ENCODE measurements around the gene KAT14. TPM values are rescaled to one million over a fixed set of nuclear protein-coding genes. Genes with fewer than 3 reads are reported as not detected.

KAT14 gene
- total RNA-seq, 1 experiment from 2014 or later, result 24.1 TPM

DNA sequence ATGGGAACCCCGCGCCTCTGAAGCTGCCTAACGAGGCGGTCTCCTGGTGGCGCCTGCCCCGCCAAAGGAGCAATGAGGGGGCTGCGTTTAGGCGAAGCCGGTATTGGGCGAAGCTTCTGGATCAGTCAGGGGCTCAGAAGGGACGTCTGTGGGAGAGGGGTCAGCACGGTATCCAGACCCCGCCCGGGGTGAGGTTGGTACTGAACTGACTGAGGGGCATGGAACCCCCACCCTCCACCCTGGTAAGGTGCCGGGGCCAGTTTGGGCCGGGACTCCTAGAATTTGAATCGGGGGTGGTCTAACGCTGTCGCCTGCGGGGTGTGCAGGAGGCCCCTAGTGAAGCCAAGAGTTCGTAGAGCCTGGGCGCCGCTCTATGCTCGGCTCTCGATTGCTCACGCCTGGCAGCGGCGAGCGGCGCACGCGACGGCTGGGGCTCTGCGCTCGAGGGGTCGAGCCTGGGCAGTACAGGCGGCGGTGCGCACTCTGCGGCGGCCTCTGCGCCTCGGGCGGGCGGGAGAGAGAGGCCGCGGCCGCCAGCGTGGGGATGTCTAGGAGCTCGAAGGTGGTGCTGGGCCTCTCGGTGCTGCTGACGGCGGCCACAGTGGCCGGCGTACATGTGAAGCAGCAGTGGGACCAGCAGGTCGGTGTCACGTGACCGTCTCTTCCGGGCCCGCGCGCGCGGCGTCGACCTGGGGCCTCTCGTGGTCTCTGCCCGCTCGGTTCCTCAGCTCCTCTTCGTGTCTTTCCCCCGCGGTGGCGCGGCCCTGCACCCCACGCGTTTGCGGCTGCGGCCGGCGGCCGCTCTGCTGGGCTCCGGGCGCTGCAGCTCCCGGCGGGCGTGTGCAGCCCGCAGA, at the start of gene KAT14, which contains the start of gene PET117 (continued):
- TF ChIP-seq, protein P1, sequence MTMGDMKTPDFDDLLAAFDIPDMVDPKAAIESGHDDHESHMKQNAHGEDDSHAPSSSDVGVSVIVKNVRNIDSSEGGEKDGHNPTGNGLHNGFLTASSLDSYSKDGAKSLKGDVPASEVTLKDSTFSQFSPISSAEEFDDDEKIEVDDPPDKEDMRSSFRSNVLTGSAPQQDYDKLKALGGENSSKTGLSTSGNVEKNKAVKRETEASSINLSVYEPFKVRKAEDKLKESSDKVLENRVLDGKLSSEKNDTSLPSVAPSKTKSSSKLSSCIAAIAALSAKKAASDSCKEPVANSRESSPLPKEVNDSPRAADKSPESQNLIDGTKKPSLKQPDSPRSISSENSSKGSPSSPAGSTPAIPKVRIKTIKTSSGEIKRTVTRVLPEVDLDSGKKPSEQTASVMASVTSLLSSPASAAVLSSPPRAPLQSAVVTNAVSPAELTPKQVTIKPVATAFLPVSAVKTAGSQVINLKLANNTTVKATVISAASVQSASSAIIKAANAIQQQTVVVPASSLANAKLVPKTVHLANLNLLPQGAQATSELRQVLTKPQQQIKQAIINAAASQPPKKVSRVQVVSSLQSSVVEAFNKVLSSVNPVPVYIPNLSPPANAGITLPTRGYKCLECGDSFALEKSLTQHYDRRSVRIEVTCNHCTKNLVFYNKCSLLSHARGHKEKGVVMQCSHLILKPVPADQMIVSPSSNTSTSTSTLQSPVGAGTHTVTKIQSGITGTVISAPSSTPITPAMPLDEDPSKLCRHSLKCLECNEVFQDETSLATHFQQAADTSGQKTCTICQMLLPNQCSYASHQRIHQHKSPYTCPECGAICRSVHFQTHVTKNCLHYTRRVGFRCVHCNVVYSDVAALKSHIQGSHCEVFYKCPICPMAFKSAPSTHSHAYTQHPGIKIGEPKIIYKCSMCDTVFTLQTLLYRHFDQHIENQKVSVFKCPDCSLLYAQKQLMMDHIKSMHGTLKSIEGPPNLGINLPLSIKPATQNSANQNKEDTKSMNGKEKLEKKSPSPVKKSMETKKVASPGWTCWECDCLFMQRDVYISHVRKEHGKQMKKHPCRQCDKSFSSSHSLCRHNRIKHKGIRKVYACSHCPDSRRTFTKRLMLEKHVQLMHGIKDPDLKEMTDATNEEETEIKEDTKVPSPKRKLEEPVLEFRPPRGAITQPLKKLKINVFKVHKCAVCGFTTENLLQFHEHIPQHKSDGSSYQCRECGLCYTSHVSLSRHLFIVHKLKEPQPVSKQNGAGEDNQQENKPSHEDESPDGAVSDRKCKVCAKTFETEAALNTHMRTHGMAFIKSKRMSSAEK (CRISPR knock-in tag; IDR thresholded peaks at IDR 0.05; ENCODE audit: borderline replicate concordance), result no peak
- TF ChIP-seq GRHL2 (CRISPR knock-in tag; IDR thresholded peaks at IDR 0.05; ENCODE audit: insufficient replicate concordance, severe bottlenecking), result no peak
- TF ChIP-seq IRF2 (CRISPR knock-in tag; IDR thresholded peaks at IDR 0.05; ENCODE audit: borderline replicate concordance, low read depth), result no peak
- peak; percentile 88 for TF ChIP-seq NFE2L1 (CRISPR knock-in tag; IDR thresholded peaks at IDR 0.05)
- TF ChIP-seq RELA (CRISPR knock-in tag; IDR thresholded peaks at IDR 0.05; ENCODE audit: borderline replicate concordance), result peak; percentile 72; the same call in 1 of the 2 replicates
- no peak for TF ChIP-seq NFATC4 (CRISPR knock-in tag; IDR thresholded peaks at IDR 0.05)
- no peak; the same call in 1 of the 2 replicates for TF ChIP-seq ZNF317 (CRISPR knock-in tag; IDR thresholded peaks at IDR 0.05; ENCODE audit: borderline replicate concordance, low read depth)
- TF ChIP-seq NR1H2 (CRISPR knock-in tag; IDR thresholded peaks at IDR 0.05), result 0 out of 2 replicates have a peak, but pooled peaks have one; percentile 10
- TF ChIP-seq FOXJ3 (CRISPR knock-in tag; IDR thresholded peaks at IDR 0.05; ENCODE audit: borderline replicate concordance), result no peak
- TF ChIP-seq, protein P2, sequence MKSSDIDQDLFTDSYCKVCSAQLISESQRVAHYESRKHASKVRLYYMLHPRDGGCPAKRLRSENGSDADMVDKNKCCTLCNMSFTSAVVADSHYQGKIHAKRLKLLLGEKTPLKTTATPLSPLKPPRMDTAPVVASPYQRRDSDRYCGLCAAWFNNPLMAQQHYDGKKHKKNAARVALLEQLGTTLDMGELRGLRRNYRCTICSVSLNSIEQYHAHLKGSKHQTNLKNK (CRISPR knock-in tag; IDR thresholded peaks at IDR 0.05), result no peak
- TF ChIP-seq, protein P3, sequence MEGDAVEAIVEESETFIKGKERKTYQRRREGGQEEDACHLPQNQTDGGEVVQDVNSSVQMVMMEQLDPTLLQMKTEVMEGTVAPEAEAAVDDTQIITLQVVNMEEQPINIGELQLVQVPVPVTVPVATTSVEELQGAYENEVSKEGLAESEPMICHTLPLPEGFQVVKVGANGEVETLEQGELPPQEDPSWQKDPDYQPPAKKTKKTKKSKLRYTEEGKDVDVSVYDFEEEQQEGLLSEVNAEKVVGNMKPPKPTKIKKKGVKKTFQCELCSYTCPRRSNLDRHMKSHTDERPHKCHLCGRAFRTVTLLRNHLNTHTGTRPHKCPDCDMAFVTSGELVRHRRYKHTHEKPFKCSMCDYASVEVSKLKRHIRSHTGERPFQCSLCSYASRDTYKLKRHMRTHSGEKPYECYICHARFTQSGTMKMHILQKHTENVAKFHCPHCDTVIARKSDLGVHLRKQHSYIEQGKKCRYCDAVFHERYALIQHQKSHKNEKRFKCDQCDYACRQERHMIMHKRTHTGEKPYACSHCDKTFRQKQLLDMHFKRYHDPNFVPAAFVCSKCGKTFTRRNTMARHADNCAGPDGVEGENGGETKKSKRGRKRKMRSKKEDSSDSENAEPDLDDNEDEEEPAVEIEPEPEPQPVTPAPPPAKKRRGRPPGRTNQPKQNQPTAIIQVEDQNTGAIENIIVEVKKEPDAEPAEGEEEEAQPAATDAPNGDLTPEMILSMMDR (IDR thresholded peaks at IDR 0.05), result no peak
- TF ChIP-seq, protein P4, sequence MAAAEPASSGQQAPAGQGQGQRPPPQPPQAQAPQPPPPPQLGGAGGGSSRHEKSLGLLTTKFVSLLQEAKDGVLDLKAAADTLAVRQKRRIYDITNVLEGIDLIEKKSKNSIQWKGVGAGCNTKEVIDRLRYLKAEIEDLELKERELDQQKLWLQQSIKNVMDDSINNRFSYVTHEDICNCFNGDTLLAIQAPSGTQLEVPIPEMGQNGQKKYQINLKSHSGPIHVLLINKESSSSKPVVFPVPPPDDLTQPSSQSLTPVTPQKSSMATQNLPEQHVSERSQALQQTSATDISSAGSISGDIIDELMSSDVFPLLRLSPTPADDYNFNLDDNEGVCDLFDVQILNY (CRISPR knock-in tag; IDR thresholded peaks at IDR 0.05), result peak; percentile 88
- peak; percentile 98 for TF ChIP-seq FOXP1 (CRISPR knock-in tag; IDR thresholded peaks at IDR 0.05; ENCODE audit: borderline replicate concordance)
- TF ChIP-seq, protein P5, sequence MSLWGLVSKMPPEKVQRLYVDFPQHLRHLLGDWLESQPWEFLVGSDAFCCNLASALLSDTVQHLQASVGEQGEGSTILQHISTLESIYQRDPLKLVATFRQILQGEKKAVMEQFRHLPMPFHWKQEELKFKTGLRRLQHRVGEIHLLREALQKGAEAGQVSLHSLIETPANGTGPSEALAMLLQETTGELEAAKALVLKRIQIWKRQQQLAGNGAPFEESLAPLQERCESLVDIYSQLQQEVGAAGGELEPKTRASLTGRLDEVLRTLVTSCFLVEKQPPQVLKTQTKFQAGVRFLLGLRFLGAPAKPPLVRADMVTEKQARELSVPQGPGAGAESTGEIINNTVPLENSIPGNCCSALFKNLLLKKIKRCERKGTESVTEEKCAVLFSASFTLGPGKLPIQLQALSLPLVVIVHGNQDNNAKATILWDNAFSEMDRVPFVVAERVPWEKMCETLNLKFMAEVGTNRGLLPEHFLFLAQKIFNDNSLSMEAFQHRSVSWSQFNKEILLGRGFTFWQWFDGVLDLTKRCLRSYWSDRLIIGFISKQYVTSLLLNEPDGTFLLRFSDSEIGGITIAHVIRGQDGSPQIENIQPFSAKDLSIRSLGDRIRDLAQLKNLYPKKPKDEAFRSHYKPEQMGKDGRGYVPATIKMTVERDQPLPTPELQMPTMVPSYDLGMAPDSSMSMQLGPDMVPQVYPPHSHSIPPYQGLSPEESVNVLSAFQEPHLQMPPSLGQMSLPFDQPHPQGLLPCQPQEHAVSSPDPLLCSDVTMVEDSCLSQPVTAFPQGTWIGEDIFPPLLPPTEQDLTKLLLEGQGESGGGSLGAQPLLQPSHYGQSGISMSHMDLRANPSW (CRISPR knock-in tag; conservative IDR thresholded peaks at IDR 0.05; ENCODE audit: low read depth), result peak; percentile 91; the same call in 1 of the 2 replicates
- TF ChIP-seq, protein P6, sequence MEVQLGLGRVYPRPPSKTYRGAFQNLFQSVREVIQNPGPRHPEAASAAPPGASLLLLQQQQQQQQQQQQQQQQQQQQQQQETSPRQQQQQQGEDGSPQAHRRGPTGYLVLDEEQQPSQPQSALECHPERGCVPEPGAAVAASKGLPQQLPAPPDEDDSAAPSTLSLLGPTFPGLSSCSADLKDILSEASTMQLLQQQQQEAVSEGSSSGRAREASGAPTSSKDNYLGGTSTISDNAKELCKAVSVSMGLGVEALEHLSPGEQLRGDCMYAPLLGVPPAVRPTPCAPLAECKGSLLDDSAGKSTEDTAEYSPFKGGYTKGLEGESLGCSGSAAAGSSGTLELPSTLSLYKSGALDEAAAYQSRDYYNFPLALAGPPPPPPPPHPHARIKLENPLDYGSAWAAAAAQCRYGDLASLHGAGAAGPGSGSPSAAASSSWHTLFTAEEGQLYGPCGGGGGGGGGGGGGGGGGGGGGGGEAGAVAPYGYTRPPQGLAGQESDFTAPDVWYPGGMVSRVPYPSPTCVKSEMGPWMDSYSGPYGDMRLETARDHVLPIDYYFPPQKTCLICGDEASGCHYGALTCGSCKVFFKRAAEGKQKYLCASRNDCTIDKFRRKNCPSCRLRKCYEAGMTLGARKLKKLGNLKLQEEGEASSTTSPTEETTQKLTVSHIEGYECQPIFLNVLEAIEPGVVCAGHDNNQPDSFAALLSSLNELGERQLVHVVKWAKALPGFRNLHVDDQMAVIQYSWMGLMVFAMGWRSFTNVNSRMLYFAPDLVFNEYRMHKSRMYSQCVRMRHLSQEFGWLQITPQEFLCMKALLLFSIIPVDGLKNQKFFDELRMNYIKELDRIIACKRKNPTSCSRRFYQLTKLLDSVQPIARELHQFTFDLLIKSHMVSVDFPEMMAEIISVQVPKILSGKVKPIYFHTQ (CRISPR knock-in tag; IDR thresholded peaks at IDR 0.05), result no peak
- no peak for TF ChIP-seq ZNF671 (CRISPR knock-in tag; IDR thresholded peaks at IDR 0.05)
- TF ChIP-seq, protein P7, sequence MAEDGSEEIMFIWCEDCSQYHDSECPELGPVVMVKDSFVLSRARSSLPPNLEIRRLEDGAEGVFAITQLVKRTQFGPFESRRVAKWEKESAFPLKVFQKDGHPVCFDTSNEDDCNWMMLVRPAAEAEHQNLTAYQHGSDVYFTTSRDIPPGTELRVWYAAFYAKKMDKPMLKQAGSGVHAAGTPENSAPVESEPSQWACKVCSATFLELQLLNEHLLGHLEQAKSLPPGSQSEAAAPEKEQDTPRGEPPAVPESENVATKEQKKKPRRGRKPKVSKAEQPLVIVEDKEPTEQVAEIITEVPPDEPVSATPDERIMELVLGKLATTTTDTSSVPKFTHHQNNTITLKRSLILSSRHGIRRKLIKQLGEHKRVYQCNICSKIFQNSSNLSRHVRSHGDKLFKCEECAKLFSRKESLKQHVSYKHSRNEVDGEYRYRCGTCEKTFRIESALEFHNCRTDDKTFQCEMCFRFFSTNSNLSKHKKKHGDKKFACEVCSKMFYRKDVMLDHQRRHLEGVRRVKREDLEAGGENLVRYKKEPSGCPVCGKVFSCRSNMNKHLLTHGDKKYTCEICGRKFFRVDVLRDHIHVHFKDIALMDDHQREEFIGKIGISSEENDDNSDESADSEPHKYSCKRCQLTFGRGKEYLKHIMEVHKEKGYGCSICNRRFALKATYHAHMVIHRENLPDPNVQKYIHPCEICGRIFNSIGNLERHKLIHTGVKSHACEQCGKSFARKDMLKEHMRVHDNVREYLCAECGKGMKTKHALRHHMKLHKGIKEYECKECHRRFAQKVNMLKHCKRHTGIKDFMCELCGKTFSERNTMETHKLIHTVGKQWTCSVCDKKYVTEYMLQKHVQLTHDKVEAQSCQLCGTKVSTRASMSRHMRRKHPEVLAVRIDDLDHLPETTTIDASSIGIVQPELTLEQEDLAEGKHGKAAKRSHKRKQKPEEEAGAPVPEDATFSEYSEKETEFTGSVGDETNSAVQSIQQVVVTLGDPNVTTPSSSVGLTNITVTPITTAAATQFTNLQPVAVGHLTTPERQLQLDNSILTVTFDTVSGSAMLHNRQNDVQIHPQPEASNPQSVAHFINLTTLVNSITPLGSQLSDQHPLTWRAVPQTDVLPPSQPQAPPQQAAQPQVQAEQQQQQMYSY (CRISPR knock-in tag; IDR thresholded peaks at IDR 0.05), result peak; percentile 48; the same call in 1 of the 2 replicates
- peak; percentile 91 for TF ChIP-seq FOXK1 (CRISPR knock-in tag; IDR thresholded peaks at IDR 0.05)
- TF ChIP-seq, protein P8, sequence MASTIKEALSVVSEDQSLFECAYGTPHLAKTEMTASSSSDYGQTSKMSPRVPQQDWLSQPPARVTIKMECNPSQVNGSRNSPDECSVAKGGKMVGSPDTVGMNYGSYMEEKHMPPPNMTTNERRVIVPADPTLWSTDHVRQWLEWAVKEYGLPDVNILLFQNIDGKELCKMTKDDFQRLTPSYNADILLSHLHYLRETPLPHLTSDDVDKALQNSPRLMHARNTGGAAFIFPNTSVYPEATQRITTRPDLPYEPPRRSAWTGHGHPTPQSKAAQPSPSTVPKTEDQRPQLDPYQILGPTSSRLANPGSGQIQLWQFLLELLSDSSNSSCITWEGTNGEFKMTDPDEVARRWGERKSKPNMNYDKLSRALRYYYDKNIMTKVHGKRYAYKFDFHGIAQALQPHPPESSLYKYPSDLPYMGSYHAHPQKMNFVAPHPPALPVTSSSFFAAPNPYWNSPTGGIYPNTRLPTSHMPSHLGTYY (CRISPR knock-in tag; IDR thresholded peaks at IDR 0.05), result no peak
